Smooth muscle cell (in vitro differentiated cells): ENCODE results near the gene ERBB2. TPM values are rescaled to one million over a fixed set of nuclear protein-coding genes. Genes with fewer than 3 reads are reported as not detected.

Source experiments
- DNase-seq: peaks from one replicate; lab custom pipeline; 2025; ENCODE audit not compliant: unreplicated experiment; lab: John Stamatoyannopoulos, UW
- H2AFZ ChIP-seq: fragments of 200-600 bp; sonication (generic); 2 replicates; pipeline ENCODE4 v1.6.0; 2016; ENCODE audit warnings: antibody characterized with exemption, low read depth, mild to moderate bottlenecking
- H3F3A ChIP-seq: fragments of 200-600 bp; sonication (generic); 2 replicates; pipeline ENCODE4 v1.6.0; 2017; ENCODE audit warnings: antibody characterized with exemption, low read depth
- H3K27ac ChIP-seq: fragments of 200-600 bp; sonication (generic); 2 replicates; pipeline ENCODE4 v1.5.1; 2016; ENCODE audit warnings: low read depth, mild to moderate bottlenecking
- H3K27me3 ChIP-seq: fragments of 200-600 bp; sonication (generic); 2 replicates; pipeline ENCODE4 v1.6.1; 2016; ENCODE audit warnings: low read depth, mild to moderate bottlenecking
- H3K36me3 ChIP-seq: fragments of 200-600 bp; sonication (generic); 2 replicates; pipeline ENCODE4 v1.5.1; 2016; ENCODE audit warnings: low read depth
- H3K4me1 ChIP-seq: fragments of 200-600 bp; sonication (generic); 2 replicates; pipeline ENCODE4 v1.5.1; 2016; ENCODE audit warnings: low read depth
- H3K4me2 ChIP-seq: fragments of 200-600 bp; sonication (generic); 2 replicates; pipeline ENCODE4 v1.6.0; 2016; ENCODE audit warnings: mild to moderate bottlenecking
- H3K4me3 ChIP-seq: fragments of 200-600 bp; sonication (generic); 2 replicates; pipeline ENCODE4 v1.5.1; 2016; ENCODE audit warnings: mild to moderate bottlenecking
- H3K79me2 ChIP-seq: fragments of 200-600 bp; sonication (generic); 2 replicates; pipeline ENCODE4 v1.6.0; 2016; ENCODE audit warnings: low read depth, mild to moderate bottlenecking
- H3K9ac ChIP-seq: fragments of 200-600 bp; sonication (generic); 2 replicates; pipeline ENCODE4 v1.6.0; 2016; ENCODE audit warnings: low read depth
- H3K9me3 ChIP-seq: fragments of 200-600 bp; sonication (generic); replicated peaks from 2 replicates; pipeline ENCODE4 v1.5.1; 2016; ENCODE audit warnings: low read depth
- H4K20me1 ChIP-seq: fragments of 200-600 bp; sonication (generic); 2 replicates; pipeline ENCODE4 v1.6.0; 2016; ENCODE audit warnings: low read depth
- WGBS: methylation state at CpG from one replicate; pipeline ENCODE4 v1.1.7; 2016; ENCODE audit warnings: low lambda C conversion rate; 5-methylcytosine and 5-hydroxymethylcytosine counted together
- polyA plus RNA-seq: library from polyadenylated mRNA; unstranded; fragments of >200 nt; fragmentation: Nextera tagmentation; extraction: Ambion mirVana; gene quantifications from 2 replicates; pipeline ENCODE4 v1.2.1, GENCODE V29; 2016
- total RNA-seq: library from RNA; depleted of rRNA; stranded (reverse); fragments of >200 nt; gene quantifications from 2 replicates; pipeline ENCODE4 v1.2.3, GENCODE V29; 2014
- TF ChIP-seq, protein P1 (sequence below): fragments of 200-600 bp; sonication (generic); IDR thresholded peaks from 2 replicates; pipeline ENCODE4 v1.5.1; 2017; ENCODE audit warnings: borderline replicate concordance, mild to moderate bottlenecking, antibody characterized with exemption; ENCODE audit not compliant: insufficient read depth, poor library complexity, severe bottlenecking

Gene ERBB2
- total and polyA plus RNA-seq, 2 experiments from 2014 or later: 49.4 to 53.6 TPM

GRCh38 chr17:39754161-39754957 lies 54.5 kb downstream of the ERBB2 start:
- peaks cover 13% of the 10 kb centered on the region for H3K4me1 ChIP-seq
- DNase-seq: peak; percentile 82
- 1% methylated on average over 67 of the region's 91 CpGs for WGBS
- TF ChIP-seq, protein P1, sequence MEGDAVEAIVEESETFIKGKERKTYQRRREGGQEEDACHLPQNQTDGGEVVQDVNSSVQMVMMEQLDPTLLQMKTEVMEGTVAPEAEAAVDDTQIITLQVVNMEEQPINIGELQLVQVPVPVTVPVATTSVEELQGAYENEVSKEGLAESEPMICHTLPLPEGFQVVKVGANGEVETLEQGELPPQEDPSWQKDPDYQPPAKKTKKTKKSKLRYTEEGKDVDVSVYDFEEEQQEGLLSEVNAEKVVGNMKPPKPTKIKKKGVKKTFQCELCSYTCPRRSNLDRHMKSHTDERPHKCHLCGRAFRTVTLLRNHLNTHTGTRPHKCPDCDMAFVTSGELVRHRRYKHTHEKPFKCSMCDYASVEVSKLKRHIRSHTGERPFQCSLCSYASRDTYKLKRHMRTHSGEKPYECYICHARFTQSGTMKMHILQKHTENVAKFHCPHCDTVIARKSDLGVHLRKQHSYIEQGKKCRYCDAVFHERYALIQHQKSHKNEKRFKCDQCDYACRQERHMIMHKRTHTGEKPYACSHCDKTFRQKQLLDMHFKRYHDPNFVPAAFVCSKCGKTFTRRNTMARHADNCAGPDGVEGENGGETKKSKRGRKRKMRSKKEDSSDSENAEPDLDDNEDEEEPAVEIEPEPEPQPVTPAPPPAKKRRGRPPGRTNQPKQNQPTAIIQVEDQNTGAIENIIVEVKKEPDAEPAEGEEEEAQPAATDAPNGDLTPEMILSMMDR: peak; percentile 85
- no peaks in the 10 kb centered on the region for H3K79me2 ChIP-seq
- H3K36me3 ChIP-seq: no peaks in the 10 kb centered on the region
- H3K27ac ChIP-seq: peak overlapping the region; percentile 94
- H3K4me3 ChIP-seq: peak overlapping the region; percentile 53
- no peaks in the 10 kb centered on the region for H3K27me3 ChIP-seq
- peaks cover 15% of the 10 kb centered on the region for H3F3A ChIP-seq
- H3K9ac ChIP-seq: peak overlapping the region; percentile 81
- peak overlapping the region; percentile 91 for H3K4me2 ChIP-seq
- H2AFZ ChIP-seq: peak overlapping the region; percentile 95
- no peaks in the 10 kb centered on the region for H3K9me3 ChIP-seq
- H4K20me1 ChIP-seq: no peaks in the 10 kb centered on the region

DNA sequence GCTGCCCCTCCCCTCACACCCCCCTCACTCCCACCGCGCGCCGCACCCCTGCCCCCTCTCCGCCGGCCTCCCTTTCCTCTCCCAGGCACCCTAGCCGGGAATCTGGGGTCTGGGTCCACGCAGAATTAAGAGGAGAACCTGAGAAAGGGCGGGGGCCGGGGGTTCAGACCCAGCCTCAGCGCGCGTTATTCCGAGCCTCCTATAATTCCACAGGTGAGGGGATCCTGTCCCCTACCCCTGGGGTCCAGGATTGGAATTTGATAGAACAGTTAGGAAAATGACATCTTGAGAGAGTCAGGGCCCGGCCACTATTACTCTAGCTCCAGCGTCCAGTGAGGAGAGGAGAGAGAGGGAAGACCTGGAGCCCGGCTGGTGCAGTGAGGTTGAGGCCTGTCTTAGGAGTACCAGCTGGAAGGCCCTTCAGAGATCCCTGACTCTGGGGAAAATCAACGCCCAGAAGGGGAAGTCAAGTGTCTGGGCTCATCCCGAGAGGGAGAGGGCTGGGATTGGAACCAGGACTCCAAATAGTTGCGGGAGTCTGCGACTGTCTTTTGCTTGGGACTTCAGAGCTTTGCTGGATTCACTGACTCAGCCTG lies 55.2 kb downstream of the ERBB2 start:
- no peaks in the 10 kb centered on the region for H4K20me1 ChIP-seq
- H3K79me2 ChIP-seq: no peaks in the 10 kb centered on the region
- peak overlapping the region; percentile 53 for H3K4me3 ChIP-seq
- no peak for DNase-seq
- peaks cover 13% of the 10 kb centered on the region for H3K4me1 ChIP-seq
- 32% methylated on average over 17 of the region's 21 CpGs for WGBS
- peak overlapping the region; percentile 94 for H3K27ac ChIP-seq
- H3K4me2 ChIP-seq: peak overlapping the region; percentile 91
- H3K36me3 ChIP-seq: no peaks in the 10 kb centered on the region
- H3F3A ChIP-seq: peaks cover 15% of the 10 kb centered on the region
- TF ChIP-seq, protein P1: no peak
- H2AFZ ChIP-seq: no peak overlapping the region
- H3K9ac ChIP-seq: peak overlapping the region; percentile 81
- no peaks in the 10 kb centered on the region for H3K27me3 ChIP-seq
- no peaks in the 10 kb centered on the region for H3K9me3 ChIP-seq

DNA sequence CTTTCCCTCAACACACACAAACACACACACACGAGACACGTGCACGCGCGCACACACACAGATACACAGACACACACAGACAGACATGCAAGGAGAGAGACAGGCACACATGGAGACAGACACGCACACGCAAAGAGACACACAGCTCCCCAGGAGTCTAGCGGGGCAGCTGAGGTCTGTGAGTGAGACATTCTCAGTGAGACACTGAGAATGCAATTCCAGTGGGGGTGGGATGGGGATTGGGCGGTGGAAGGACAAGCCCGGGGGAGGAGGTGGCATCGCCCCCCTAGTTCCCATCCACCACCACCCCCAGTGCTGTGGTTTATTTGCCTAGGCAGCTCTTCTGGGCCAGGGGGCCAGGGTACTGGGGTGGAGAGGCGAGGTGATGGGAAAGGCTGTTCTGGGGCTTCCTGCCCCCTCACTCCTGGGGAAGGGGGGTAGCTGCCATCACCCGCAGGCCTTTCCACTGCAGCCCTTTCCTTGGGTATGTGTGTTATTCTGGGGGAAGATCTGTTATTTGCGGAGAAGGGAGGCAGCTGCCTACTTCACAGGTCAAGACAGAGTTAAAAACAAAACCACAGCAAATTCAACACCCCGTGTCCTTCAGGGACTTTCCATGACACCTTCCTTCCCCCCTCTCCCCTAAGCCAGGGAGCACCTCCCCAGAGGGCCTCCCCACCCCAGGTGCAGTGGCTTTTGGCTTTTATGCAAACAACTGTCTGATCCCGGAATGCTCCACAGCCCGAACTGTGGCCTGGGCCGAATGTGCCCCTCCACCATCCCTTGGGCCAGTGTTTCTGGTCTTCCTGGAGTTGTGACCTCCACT lies 55.9 kb downstream of the ERBB2 start:
- H3K27ac ChIP-seq: peak overlapping the region; percentile 94
- H3K4me1 ChIP-seq: peaks cover 13% of the 10 kb centered on the region
- no peak for DNase-seq
- H3K27me3 ChIP-seq: no peaks in the 10 kb centered on the region
- H3F3A ChIP-seq: peaks cover 15% of the 10 kb centered on the region
- H4K20me1 ChIP-seq: no peaks in the 10 kb centered on the region
- 51% methylated on average over 17 of the region's 18 CpGs for WGBS
- no peaks in the 10 kb centered on the region for H3K9me3 ChIP-seq
- TF ChIP-seq, protein P1: no peak
- H2AFZ ChIP-seq: no peak overlapping the region
- no peaks in the 10 kb centered on the region for H3K79me2 ChIP-seq
- H3K4me3 ChIP-seq: no peak overlapping the region
- H3K4me2 ChIP-seq: peak overlapping the region; percentile 91
- H3K36me3 ChIP-seq: no peaks in the 10 kb centered on the region
- peak overlapping the region; percentile 81 for H3K9ac ChIP-seq
